GM18867 (cell line): ENCODE data around the gene ZNF397.
A peak's percentile ranks its signal among the peaks of the same experiment; 100 is the strongest.
"Not testable (repeated sequence)": the region's sequence is repeated elsewhere in the genome, so short reads cannot be mapped to it uniquely, and the experiment has no call there.

ENCODE experiments used
- ATAC-seq: cut with Tn5 transposase; IDR thresholded peaks from one replicate; pipeline ENCODE4 v1.9.1; 2021; ENCODE audit warnings: mild to moderate bottlenecking, moderate library complexity; ENCODE audit not compliant: unreplicated experiment

The ZNF397 gene

DNA sequence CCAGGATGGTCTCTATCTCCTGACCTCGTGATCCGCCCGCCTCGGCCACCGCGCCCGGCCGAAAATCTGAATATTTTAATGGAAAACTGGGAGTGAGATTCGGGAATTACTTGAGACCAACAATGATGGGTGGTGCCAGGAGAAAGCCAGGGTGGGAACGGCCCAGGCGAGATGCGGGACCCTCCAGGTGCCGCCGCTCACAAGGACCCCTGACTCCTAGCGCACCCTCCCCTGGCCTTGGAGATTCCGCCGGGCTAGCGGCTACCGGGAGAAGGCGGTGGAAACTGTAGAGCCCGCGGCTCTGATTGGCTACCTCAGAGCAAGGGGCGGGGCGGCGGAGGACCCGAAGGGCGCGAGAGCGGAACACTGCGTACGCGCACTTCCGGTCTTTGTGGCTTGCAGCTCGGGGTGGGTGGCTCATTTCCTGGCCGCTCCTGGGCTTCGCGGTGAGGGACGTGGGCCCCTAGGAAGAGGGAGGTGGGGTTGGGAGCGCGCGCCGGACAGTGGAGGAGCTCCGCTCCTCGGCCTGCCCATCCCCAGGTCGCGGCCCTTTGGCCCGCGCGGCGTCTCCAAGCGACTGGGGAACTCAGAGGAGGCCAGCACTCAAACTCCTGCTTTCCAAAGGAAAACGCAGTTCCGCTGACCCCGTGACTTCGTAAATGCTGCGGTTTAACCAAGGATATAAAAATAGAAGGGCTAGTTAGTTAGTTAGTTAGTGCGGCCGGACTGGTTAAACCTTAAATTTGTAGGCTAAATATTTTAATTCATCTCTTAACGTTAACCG is at the start of gene ZNF397:
ZNF397 (plus strand) TSS at position 371 of the 784 bp plus-strand sequence. CDS start 1,437 bp downstream, outside the sequence.
- peak; percentile 99 for ATAC-seq

GRCh38 chr18:35191698-35192025 is 49.2 kb upstream of the ZNF397 start:
- no peak for ATAC-seq

DNA sequence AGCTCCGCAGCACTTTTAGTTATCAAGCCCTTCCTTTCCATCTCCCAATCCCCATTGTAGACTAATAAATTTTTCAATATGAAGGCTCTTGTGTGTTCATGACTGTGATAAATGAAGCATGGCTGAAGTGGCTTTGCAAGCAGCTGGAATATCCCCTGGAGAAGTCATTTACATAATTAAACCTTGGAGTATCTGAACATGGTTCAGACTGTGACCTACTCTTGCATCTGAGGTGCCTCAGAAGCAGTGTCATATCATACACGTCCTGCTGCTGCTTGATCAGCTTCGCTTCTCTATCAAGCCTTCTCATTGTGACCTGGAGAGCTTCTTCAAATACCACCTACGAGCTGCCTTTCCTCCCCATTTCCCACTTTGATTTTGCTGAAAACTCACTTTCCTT is 48.4 kb upstream of the ZNF397 start:
- ATAC-seq = no peak

DNA sequence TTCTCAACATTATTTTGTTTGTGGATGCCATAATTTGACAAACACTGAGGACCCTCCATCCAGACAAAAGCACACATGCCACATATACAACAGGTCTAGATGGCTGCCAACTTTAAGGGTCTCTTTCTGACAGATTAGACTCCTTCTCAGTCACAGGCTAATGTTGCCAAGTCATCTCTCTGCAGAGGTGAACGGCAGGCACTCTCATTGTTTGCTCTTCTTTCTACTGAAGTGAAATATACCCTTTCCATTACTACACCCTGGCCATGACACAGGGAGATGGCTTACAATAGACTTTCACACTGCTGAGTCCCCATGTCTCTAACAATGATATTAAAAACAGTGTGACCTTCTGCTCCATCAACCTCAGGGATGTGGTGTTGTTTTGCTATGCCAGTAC is 47.5 kb upstream of the ZNF397 start:
- no peak for ATAC-seq

GRCh38 chr18:35197296-35197695 is 43.5 kb upstream of the ZNF397 start:
- no peak for ATAC-seq

GRCh38 chr18:35201256-35201931 is 39.4 kb upstream of the ZNF397 start:
- ATAC-seq = no peak

GRCh38 chr18:35203067-35203466 is 37.8 kb upstream of the ZNF397 start:
- ATAC-seq = no peak

- ATAC-seq = no peak
Observed at GRCh38 chr18:35205199-35205712, 35.6 kb upstream of the ZNF397 start.

GRCh38 chr18:35205746-35206458 is 34.9 kb upstream of the ZNF397 start:
- ATAC-seq = not testable (repeated sequence)

GRCh38 chr18:35215026-35215425 is 25.8 kb upstream of the ZNF397 start:
- ATAC-seq = no peak

DNA sequence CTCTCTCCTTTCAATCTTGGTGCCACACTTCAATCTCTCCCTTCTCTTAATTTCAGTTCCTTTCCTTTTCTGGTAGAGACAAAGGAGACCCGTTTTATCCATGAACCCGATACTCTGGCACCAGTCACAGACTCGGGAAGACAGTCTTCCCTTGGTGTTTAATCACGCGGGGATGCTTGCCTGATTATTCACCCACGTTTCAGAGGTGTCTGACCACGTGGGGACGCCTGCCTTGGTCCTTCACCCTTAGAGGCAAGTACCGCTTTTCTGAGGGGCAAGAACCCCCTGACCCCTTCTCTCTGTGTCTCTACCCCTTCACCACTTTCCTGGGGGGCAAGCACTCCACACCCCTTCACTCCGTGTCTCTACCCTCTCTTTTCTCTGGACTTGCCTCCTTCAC is 24.2 kb upstream of the ZNF397 start:
- ATAC-seq = not testable (repeated sequence)

DNA sequence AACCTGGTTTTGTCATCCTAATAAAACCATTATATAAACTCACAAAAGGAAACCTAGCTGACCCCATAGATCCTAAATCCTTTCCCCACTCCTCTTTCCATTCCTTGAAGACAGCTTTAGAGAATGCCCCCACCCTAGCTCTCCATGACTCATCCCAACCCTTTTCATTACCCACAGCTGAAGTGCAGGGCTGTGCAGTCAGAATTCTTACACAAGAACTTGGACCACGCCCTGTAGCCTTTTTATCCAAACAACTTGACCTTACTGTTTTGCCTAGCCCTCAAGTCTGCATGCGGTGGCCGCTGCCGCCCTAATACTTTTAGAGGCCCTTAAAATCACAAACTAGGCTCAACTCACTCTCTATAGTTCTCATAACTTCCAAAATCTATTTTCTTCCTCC is 21.5 kb upstream of the ZNF397 start:
- ATAC-seq = not testable (repeated sequence)

DNA sequence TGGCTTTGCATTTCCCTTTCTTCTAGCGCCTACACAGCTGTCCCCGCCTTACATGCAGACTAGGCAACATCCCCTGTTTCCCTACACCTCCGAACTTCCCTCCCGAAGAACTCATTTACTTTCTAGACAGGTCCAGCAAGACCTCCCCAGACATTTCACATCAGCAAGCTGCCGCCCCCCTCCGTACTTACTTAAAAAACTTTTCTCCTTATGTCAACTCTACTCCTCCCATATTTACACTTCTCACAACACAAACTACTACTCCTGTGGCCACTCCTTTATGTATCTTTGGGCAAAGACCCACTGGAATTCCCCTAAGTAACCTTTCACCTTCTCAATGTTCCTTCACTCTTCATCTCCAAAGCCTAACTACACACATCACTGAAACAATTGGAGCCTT is 20.4 kb upstream of the ZNF397 start:
- no peak for ATAC-seq

GRCh38 chr18:35223797-35224196 is 17.0 kb upstream of the ZNF397 start:
- ATAC-seq = no peak

DNA sequence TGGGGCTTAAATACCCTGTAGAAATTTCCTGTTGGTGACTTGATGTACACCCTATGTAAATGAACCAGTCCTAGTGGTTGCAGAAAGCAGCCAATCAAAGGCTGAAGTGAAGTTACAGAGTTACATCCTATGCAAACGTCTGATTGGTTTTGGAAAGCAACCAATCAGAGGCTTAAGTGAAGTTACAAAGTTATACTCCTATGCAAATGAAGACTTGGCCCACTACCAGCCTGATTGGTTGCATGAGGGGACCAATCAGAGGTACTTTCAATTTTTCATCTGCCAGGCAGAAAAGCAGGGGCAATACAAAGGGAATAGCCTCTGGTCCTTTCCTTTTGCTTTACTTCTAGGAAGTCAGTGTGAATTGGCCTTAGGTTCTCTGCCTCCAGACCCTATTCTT is 13.6 kb upstream of the ZNF397 start:
- ATAC-seq = no peak

GRCh38 chr18:35231052-35231451 is 9.8 kb upstream of the ZNF397 start:
- peak; percentile 94 for ATAC-seq

- ATAC-seq = no peak
Observed at GRCh38 chr18:35236571-35237363, 4.1 kb upstream of the ZNF397 start.

- ATAC-seq = no peak
Observed at GRCh38 chr18:35239314-35239713, 1.5 kb upstream of the ZNF397 start.

DNA sequence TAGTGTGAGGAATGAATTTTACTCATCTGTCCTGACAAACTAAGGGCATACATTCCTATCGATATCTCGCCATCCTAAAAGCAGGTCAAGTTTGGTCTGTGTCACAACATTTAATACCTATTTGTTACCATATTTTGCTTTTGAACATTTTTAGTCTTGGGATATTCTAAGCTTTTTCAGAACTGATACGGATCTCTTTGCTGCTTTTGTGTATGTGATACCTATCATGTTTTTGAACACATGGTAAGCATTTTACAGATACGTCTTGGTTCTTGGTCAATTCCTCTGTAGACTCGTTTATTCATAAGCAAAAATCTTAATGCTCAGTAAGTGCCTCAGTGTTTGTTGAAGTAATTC is 592 bp downstream of the ZNF397 start:
- peak; percentile 2 for ATAC-seq

DNA sequence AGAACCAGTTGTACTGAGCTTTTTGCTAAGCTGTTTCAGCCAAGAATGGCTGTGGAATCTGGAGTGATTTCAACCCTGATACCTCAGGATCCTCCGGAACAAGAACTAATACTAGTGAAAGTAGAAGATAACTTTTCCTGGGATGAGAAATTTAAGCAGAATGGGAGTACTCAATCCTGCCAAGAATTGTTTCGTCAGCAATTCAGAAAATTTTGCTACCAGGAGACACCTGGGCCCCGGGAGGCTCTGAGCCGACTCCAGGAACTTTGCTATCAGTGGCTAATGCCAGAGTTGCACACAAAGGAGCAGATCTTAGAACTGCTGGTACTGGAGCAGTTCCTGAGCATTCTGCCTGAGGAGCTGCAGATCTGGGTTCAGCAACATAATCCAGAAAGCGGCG is 1.6 kb downstream of the ZNF397 start:
- no peak for ATAC-seq

DNA sequence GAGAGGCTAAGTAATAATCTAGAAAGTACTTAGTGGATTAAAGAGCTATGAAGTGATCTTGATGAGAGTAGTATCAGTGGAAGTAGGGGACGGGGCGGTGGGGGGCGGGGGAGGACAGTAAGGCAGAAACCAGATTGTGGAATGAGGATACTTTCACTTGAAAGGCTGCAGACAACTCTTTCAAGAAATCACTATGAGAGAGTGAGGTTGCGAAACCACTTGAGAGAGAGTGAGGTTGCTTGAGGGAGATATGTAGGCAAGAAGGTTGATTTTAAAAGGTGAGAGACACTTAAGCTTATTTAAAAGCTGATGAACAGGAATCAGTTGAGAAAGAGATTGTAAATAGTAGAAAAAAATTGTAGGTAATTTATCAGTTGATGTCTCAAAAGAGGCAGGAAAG is 3.8 kb downstream of the ZNF397 start:
- ATAC-seq = no peak
